HepG2 (cell line): ENCODE measurements around the gene CD2AP. TPM values are rescaled to one million over a fixed set of nuclear protein-coding genes. Genes with fewer than 3 reads are reported as not detected.

ENCODE experiments used
- GABPA ChIP-seq, 2 experiments: IDR thresholded peaks; 2 replicates each; pipeline ENCODE4 v1.6.1; 2011 to 2016; ENCODE audit warnings: low read depth in 2 of 2, low read length in 1 of 2, missing biosample characterization in 1 of 2, missing genetic modification characterization in 1 of 2
- GABPB1 ChIP-seq: IDR thresholded peaks from 2 replicates; pipeline ENCODE4 v1.6.1; 2016; ENCODE audit warnings: mild to moderate bottlenecking, missing genetic modification reagents, moderate library complexity, missing compliant biosample characterization
- HCFC1 ChIP-seq: fragments of 150-350 bp; IDR thresholded peaks from 2 replicates; pipeline ENCODE4 v1.6.1; 2014; ENCODE audit warnings: low read depth, low read length
- HOXD1 ChIP-seq: sonication (generic); formaldehyde crosslinking; IDR thresholded peaks from 2 replicates; pipeline ENCODE4 v1.5.0; 2020; ENCODE audit warnings: missing genetic modification reagents
- MAZ ChIP-seq, 2 experiments: sonication (generic) in 1 of 2; formaldehyde crosslinking in 1 of 2; IDR thresholded peaks; 2 replicates each; pipeline versions ENCODE4 v1.5.0 to v1.6.1; 2012 to 2020; ENCODE audit warnings: low read depth in 2 of 2, mild to moderate bottlenecking in 2 of 2, borderline replicate concordance in 1 of 2, improper control_type of control experiment in 1 of 2, low read length in 1 of 2, missing genetic modification reagents in 1 of 2, moderate library complexity in 1 of 2
- PPARG ChIP-seq: conservative IDR thresholded peaks from 2 replicates; pipeline ENCODE4 v1.6.1; 2016; ENCODE audit warnings: missing biosample characterization, missing genetic modification reagents
- PTBP1 ChIP-seq: fragments of 200-400 bp; formaldehyde crosslinking; IDR thresholded peaks from 2 replicates; pipeline ENCODE4 v1.6.1; 2018; ENCODE audit warnings: low read length, low read depth; ENCODE audit not compliant: poor library complexity, severe bottlenecking
- REL ChIP-seq: sonication (generic); formaldehyde crosslinking; conservative IDR thresholded peaks from 2 replicates; pipeline ENCODE4 v1.8.0; 2022; ENCODE audit warnings: mild to moderate bottlenecking, missing genetic modification reagents, moderate library complexity
- SATB2 ChIP-seq: sonication (generic); formaldehyde crosslinking; IDR thresholded peaks from 2 replicates; pipeline ENCODE4 v1.5.0; 2020; ENCODE audit warnings: missing genetic modification reagents
- SP140L ChIP-seq: sonication (generic); formaldehyde crosslinking; IDR thresholded peaks from 2 replicates; pipeline ENCODE4 v1.4.0; 2020; ENCODE audit warnings: missing genetic modification reagents, borderline replicate concordance
- SP2 ChIP-seq: sonication (generic); formaldehyde crosslinking; IDR thresholded peaks from 2 replicates; pipeline ENCODE4 v1.5.1; 2020; ENCODE audit warnings: mild to moderate bottlenecking, missing genetic modification reagents
- ZBTB21 ChIP-seq: sonication (generic); formaldehyde crosslinking; IDR thresholded peaks from 2 replicates; pipeline ENCODE4 v1.4.0; 2020; ENCODE audit warnings: missing genetic modification reagents
- ZFP82 ChIP-seq: sonication (generic); formaldehyde crosslinking; IDR thresholded peaks from 2 replicates; pipeline ENCODE4 v1.5.1; 2020; ENCODE audit warnings: mild to moderate bottlenecking, missing genetic modification reagents, borderline replicate concordance
- ZNF10 ChIP-seq: sonication (generic); formaldehyde crosslinking; IDR thresholded peaks from 2 replicates; pipeline ENCODE4 v1.4.0; 2020; ENCODE audit warnings: mild to moderate bottlenecking, low read depth, missing genetic modification reagents, borderline replicate concordance
- ZNF296 ChIP-seq: sonication (generic); formaldehyde crosslinking; conservative IDR thresholded peaks from 2 replicates; pipeline ENCODE4 v1.5.0; 2020; ENCODE audit warnings: mild to moderate bottlenecking, missing genetic modification reagents
- ZNF597 ChIP-seq: sonication (generic); formaldehyde crosslinking; IDR thresholded peaks from 2 replicates; pipeline ENCODE4 v1.5.0; 2020; ENCODE audit warnings: missing genetic modification reagents
- ZNF619 ChIP-seq: sonication (generic); formaldehyde crosslinking; IDR thresholded peaks from 2 replicates; pipeline ENCODE4 v1.4.0; 2020; ENCODE audit warnings: mild to moderate bottlenecking, missing genetic modification reagents
- ZNF670 ChIP-seq: sonication (generic); formaldehyde crosslinking; IDR thresholded peaks from 2 replicates; pipeline ENCODE4 v1.8.0; 2022; ENCODE audit warnings: mild to moderate bottlenecking, missing genetic modification reagents, borderline replicate concordance
- ZNF776 ChIP-seq: sonication (generic); formaldehyde crosslinking; IDR thresholded peaks from 2 replicates; pipeline ENCODE4 v1.4.0; 2020; ENCODE audit warnings: mild to moderate bottlenecking, missing genetic modification reagents
- ZNF816 ChIP-seq: sonication (generic); formaldehyde crosslinking; IDR thresholded peaks from 2 replicates; pipeline ENCODE4 v1.8.0; 2022; ENCODE audit warnings: missing genetic modification reagents, mild to moderate bottlenecking, borderline replicate concordance
- polyA plus RNA-seq, 8 experiments: library from polyadenylated mRNA; depleted of rRNA in 3 of 8; stranded (reverse) in 7 of 8; unstranded in 1 of 8; fragments of >200 nt; fragmentation: Illumina TruSeq in 4 of 8; extraction: Trizol in 4 of 8; gene quantifications; 2 replicates each; pipeline versions ENCODE4 v1.2.1 to v1.2.3, GENCODE V29; 2011 to 2016; ENCODE audit warnings: low read depth in 4 of 8, missing spikeins in 1 of 8, mixed read lengths in 1 of 8; ENCODE audit not compliant: insufficient read depth in 1 of 8
- total RNA-seq, 5 experiments: library from RNA; depleted of rRNA; stranded (reverse); fragments of >200 nt; fragmentation: Illumina TruSeq; extraction: Trizol; gene quantifications; 2 replicates each; pipeline ENCODE4 v1.2.3, GENCODE V29; 2016; ENCODE audit warnings: low read depth in 1 of 5
- TF ChIP-seq, protein P1 (sequence below): sonication (generic); formaldehyde crosslinking; IDR thresholded peaks from 2 replicates; pipeline ENCODE4 v1.4.0; 2020; ENCODE audit warnings: missing genetic modification reagents
- TF ChIP-seq, protein P2 (sequence below): sonication (generic); formaldehyde crosslinking; IDR thresholded peaks from 2 replicates; pipeline ENCODE4 v1.9.0; 2021; ENCODE audit warnings: missing genetic modification reagents, mild to moderate bottlenecking, borderline replicate concordance
- TF ChIP-seq, protein P3 (sequence below): sonication (generic); formaldehyde crosslinking; IDR thresholded peaks from 2 replicates; pipeline ENCODE4 v1.5.0; 2020; ENCODE audit warnings: missing genetic modification reagents, mild to moderate bottlenecking, borderline replicate concordance

Gene CD2AP
- total and polyA plus RNA-seq, 2 of the 13 experiments (the other 11 are each of a cell fraction or from before 2014, with no cell fraction given), result 8.6 to 31.9 TPM

DNA sequence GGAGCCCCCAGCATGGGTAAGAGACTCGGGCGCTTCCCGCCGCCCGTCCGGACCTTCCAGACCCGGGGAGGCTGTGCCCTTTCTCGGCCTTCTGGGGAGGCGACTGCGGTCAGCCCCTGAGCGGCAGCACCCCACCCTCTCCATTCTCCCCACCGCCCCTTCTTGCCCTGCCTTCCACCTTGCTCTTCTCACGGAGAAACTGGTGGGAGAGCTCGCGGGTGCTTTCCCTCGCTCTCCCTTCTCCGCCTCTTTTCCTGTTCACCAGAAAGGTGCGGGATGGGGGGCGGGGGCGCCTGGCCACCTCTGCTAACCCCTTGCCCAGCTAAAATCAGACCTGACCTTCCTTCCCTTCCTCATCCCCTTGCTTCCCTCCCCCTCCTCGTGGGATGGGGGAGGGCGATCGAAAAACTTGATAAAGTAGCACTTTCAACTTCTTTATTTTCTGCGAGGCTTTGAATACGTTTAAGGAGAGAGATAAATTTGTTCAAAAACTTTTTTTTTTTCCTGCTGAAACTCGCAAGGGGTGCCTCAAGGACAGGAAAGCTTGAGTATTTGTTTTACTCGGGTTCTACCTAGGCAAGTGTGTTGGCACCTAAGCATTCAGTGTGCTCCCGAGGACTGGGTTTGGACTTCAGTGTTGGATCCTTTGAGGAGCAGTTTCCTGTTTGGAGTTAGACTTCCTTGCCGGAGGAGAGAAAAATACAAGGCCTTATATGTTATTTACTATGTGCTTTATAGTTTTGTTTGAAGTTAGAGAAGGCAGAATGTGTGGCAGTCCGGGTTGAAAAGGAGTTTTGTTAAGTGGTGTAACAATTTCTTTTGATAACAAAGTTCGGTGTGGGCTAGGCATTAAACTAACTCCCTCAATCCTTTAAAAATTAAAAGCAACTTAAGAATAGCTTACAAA, 897 bp downstream of the CD2AP start (continued):
- TF ChIP-seq ZNF816 (CRISPR knock-in tag), result no peak
- no peak for TF ChIP-seq ZFP82 (CRISPR knock-in tag)
- TF ChIP-seq, protein P1, sequence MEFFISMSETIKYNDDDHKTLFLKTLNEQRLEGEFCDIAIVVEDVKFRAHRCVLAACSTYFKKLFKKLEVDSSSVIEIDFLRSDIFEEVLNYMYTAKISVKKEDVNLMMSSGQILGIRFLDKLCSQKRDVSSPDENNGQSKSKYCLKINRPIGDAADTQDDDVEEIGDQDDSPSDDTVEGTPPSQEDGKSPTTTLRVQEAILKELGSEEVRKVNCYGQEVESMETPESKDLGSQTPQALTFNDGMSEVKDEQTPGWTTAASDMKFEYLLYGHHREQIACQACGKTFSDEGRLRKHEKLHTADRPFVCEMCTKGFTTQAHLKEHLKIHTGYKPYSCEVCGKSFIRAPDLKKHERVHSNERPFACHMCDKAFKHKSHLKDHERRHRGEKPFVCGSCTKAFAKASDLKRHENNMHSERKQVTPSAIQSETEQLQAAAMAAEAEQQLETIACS (CRISPR knock-in tag), result no peak
- TF ChIP-seq ZNF670, result 0 out of 2 replicates have a peak, but pooled peaks have one; percentile 27
- no peak for TF ChIP-seq PTBP1
- TF ChIP-seq HCFC1, result no peak
- TF ChIP-seq GABPA (IDR thresholded peaks at IDR 0.05; ENCODE audit: low read depth, low read length), result no peak
- peak; percentile 18; the same call in 1 of the 2 replicates for TF ChIP-seq GABPA (CRISPR knock-in tag; IDR thresholded peaks at IDR 0.05; ENCODE audit: low read depth)
- no peak; the same call in none of the 2 replicates for TF ChIP-seq SP140L (CRISPR knock-in tag)
- no peak for TF ChIP-seq SP2 (CRISPR knock-in tag)
- no peak; the same call in 1 of the 2 replicates for TF ChIP-seq REL (CRISPR knock-in tag)
- no peak for TF ChIP-seq ZBTB21 (CRISPR knock-in tag)
- TF ChIP-seq MAZ (IDR thresholded peaks at IDR 0.05; ENCODE audit: borderline replicate concordance, low read depth, low read length), result 0 out of 2 replicates have a peak, but pooled peaks have one; percentile 24
- TF ChIP-seq MAZ (CRISPR knock-in tag; IDR thresholded peaks at IDR 0.05; ENCODE audit: low read depth), result no peak
- TF ChIP-seq, protein P2, sequence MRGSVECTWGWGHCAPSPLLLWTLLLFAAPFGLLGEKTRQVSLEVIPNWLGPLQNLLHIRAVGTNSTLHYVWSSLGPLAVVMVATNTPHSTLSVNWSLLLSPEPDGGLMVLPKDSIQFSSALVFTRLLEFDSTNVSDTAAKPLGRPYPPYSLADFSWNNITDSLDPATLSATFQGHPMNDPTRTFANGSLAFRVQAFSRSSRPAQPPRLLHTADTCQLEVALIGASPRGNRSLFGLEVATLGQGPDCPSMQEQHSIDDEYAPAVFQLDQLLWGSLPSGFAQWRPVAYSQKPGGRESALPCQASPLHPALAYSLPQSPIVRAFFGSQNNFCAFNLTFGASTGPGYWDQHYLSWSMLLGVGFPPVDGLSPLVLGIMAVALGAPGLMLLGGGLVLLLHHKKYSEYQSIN (CRISPR knock-in tag), result no peak
- TF ChIP-seq, protein P3, sequence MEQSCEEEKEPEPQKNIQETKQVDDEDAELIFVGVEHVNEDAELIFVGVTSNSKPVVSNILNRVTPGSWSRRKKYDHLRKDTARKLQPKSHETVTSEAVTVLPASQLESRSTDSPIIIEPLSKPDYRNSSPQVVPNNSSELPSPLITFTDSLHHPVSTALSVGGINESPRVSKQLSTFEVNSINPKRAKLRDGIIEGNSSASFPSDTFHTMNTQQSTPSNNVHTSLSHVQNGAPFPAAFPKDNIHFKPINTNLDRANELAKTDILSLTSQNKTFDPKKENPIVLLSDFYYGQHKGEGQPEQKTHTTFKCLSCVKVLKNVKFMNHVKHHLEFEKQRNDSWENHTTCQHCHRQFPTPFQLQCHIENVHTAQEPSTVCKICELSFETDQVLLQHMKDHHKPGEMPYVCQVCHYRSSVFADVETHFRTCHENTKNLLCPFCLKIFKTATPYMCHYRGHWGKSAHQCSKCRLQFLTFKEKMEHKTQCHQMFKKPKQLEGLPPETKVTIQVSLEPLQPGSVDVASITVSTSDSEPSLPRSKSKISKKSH (CRISPR knock-in tag), result no peak
- TF ChIP-seq SATB2 (CRISPR knock-in tag), result no peak
- no peak for TF ChIP-seq ZNF10 (CRISPR knock-in tag)
- no peak; the same call in 1 of the 2 replicates for TF ChIP-seq PPARG (CRISPR knock-in tag)
- TF ChIP-seq HOXD1 (CRISPR knock-in tag), result no peak; the same call in 1 of the 2 replicates
- TF ChIP-seq ZNF619 (CRISPR knock-in tag), result 0 out of 2 replicates have a peak, but pooled peaks have one; percentile 12
- no peak for TF ChIP-seq ZNF597 (CRISPR knock-in tag)
- 0 out of 2 replicates have a peak, but pooled peaks have one; percentile 9 for TF ChIP-seq ZNF776
- TF ChIP-seq GABPB1 (CRISPR knock-in tag), result no peak; the same call in 1 of the 2 replicates
- no peak for TF ChIP-seq ZNF296 (CRISPR knock-in tag)
